22Rv1 (cell line): ENCODE measurements around the gene RSPH4A.

Source experiments
- H3K27ac ChIP-seq: fragments of 450-650 bp; 2 replicates; pipeline ENCODE4 v1.5.1; 2017
- CTCF ChIP-seq: fragments of 450-650 bp; IDR thresholded peaks from 2 replicates; pipeline ENCODE4 v1.5.1; 2017; ENCODE audit warnings: mild to moderate bottlenecking
- ZFX ChIP-seq: fragments of 450-650 bp; IDR thresholded peaks from 2 replicates; pipeline ENCODE4 v1.6.1; 2017; ENCODE audit warnings: antibody characterized with exemption, borderline replicate concordance

Gene RSPH4A

GRCh38 chr6:116615937-116616736, at the start of gene RSPH4A:
Gene RSPH4A, plus strand, starts transcription at chr6:116616479. Its CDS starts 145 bp downstream, at chr6:116616624.
- H3K27ac ChIP-seq: peak within 1 kb of the TSS; percentile 63
- TF ChIP-seq ZFX: no peak
- TF ChIP-seq CTCF: peak; percentile 28

GRCh38 chr6:116568111-116568510, 48.2 kb upstream of the RSPH4A start:
- TF ChIP-seq CTCF (no peak), ZFX (no peak)
- no peak overlapping the region for H3K27ac ChIP-seq

GRCh38 chr6:116568821-116569755, 47.2 kb upstream of the RSPH4A start:
- no peak overlapping the region for H3K27ac ChIP-seq
- no peak for TF ChIP-seq ZFX
- TF ChIP-seq CTCF: no peak

GRCh38 chr6:116570856-116571682, 45.2 kb upstream of the RSPH4A start, which contains the start of gene RWDD1:
Gene RWDD1, plus strand, starts transcription at chr6:116571504. Its CDS starts 79 bp downstream, at chr6:116571583.
- TF ChIP-seq CTCF: peak; percentile 17; the same call in 1 of the 2 replicates
- TF ChIP-seq ZFX: peak; percentile 53; the same call in 1 of the 2 replicates
- H3K27ac ChIP-seq: peak within 1 kb of the TSS; percentile 86

- TF ChIP-seq CTCF: no peak
- no peak for TF ChIP-seq ZFX
- peak overlapping the region; percentile 86 for H3K27ac ChIP-seq
These were observed 44.6 kb upstream of the RSPH4A start for GRCh38 chr6:116571683-116572000.

GRCh38 chr6:116572162-116572561, 44.1 kb upstream of the RSPH4A start:
- peak overlapping the region; percentile 86 for H3K27ac ChIP-seq
- TF ChIP-seq ZFX: no peak
- TF ChIP-seq CTCF: no peak
